IMR-90 (cell line): ENCODE measurements around the gene MMP20.

ENCODE experiments used
- BHLHE40 ChIP-seq: fragments of 150-350 bp; IDR thresholded peaks from 2 replicates; pipeline ENCODE4 v1.6.1; 2016; ENCODE audit warnings: mild to moderate bottlenecking, low read depth, low read length
- CEBPB ChIP-seq: IDR thresholded peaks from 2 replicates; pipeline ENCODE4 v1.6.1; 2012; ENCODE audit warnings: low read depth, low read length, improper control_type of control experiment
- CHD1 ChIP-seq: IDR thresholded peaks from 2 replicates; pipeline ENCODE4 v1.6.1; 2012; ENCODE audit warnings: low read depth, low read length, improper control_type of control experiment
- MAFK ChIP-seq: IDR thresholded peaks from 2 replicates; pipeline ENCODE4 v1.6.1; 2012; ENCODE audit warnings: low read depth, low read length, improper control_type of control experiment
- MAZ ChIP-seq: IDR thresholded peaks from 2 replicates; pipeline ENCODE4 v1.6.1; 2012; ENCODE audit warnings: low read depth, mild to moderate bottlenecking, low read length, improper control_type of control experiment, moderate library complexity, borderline replicate concordance
- MXI1 ChIP-seq: IDR thresholded peaks from 2 replicates; pipeline ENCODE4 v1.6.1; 2012; ENCODE audit warnings: low read depth, mild to moderate bottlenecking, low read length, moderate library complexity, borderline replicate concordance
- POLR2A ChIP-seq: IDR thresholded peaks from 2 replicates; pipeline ENCODE4 v1.6.1; 2012; ENCODE audit warnings: mild to moderate bottlenecking, low read depth, low read length
- RAD21 ChIP-seq: IDR thresholded peaks from 2 replicates; pipeline ENCODE4 v1.6.1; 2012; ENCODE audit warnings: low read length, improper control_type of control experiment
- RCOR1 ChIP-seq: IDR thresholded peaks from 2 replicates; pipeline ENCODE4 v1.6.1; 2012; ENCODE audit warnings: mild to moderate bottlenecking, low read length, improper control_type of control experiment; ENCODE audit not compliant: insufficient replicate concordance
- RFX5 ChIP-seq: IDR thresholded peaks from 2 replicates; pipeline ENCODE4 v1.8.0; 2012; ENCODE audit warnings: low read depth, mild to moderate bottlenecking, low read length, moderate library complexity
- SMC3 ChIP-seq: fragments of 150-350 bp; IDR thresholded peaks from 2 replicates; pipeline ENCODE4 v1.6.1; 2016; ENCODE audit warnings: low read depth, mild to moderate bottlenecking, antibody characterized with exemption, low read length, moderate library complexity
- TF ChIP-seq, protein P1 (sequence below): conservative IDR thresholded peaks from 2 replicates; pipeline ENCODE4 v1.5.1; 2012; ENCODE audit warnings: mild to moderate bottlenecking, low read depth, low read length, improper control_type of control experiment
- TF ChIP-seq, protein P2 (sequence below): fragments of 150-350 bp; IDR thresholded peaks from 2 replicates; pipeline ENCODE4 v1.6.1; 2017; ENCODE audit warnings: mild to moderate bottlenecking, antibody characterized with exemption, low read length, low read depth

DNA sequence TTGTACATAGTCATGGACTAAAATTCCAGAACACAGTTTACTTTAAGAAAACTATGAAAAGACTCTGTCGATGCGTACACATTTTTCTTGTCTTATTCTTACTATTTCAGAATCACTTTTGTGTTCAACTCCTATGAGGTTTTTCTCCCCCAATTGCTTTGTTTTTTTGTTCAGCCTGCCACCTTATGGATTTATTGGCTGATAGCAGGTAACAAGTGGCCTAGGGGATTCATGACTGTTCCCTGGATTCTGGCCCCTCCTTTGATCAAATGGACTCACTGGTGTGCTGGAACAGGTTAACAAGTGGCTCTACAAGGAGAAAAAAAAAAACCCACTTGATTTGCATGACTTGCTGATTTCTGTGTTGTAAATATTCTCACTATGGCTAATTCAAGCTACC, 10.6 kb downstream of the MMP20 start:
- TF ChIP-seq, protein P1, sequence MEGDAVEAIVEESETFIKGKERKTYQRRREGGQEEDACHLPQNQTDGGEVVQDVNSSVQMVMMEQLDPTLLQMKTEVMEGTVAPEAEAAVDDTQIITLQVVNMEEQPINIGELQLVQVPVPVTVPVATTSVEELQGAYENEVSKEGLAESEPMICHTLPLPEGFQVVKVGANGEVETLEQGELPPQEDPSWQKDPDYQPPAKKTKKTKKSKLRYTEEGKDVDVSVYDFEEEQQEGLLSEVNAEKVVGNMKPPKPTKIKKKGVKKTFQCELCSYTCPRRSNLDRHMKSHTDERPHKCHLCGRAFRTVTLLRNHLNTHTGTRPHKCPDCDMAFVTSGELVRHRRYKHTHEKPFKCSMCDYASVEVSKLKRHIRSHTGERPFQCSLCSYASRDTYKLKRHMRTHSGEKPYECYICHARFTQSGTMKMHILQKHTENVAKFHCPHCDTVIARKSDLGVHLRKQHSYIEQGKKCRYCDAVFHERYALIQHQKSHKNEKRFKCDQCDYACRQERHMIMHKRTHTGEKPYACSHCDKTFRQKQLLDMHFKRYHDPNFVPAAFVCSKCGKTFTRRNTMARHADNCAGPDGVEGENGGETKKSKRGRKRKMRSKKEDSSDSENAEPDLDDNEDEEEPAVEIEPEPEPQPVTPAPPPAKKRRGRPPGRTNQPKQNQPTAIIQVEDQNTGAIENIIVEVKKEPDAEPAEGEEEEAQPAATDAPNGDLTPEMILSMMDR: 0 out of 2 replicates have a peak, but pooled peaks have one; percentile 4
- TF ChIP-seq BHLHE40 (no peak), RAD21 (no peak), RFX5 (no peak), POLR2A (no peak), RCOR1 (no peak), SMC3 (no peak), MAFK (no peak), CHD1 (no peak), MAZ (no peak), MXI1 (no peak), CEBPB (no peak)
- TF ChIP-seq, protein P2, sequence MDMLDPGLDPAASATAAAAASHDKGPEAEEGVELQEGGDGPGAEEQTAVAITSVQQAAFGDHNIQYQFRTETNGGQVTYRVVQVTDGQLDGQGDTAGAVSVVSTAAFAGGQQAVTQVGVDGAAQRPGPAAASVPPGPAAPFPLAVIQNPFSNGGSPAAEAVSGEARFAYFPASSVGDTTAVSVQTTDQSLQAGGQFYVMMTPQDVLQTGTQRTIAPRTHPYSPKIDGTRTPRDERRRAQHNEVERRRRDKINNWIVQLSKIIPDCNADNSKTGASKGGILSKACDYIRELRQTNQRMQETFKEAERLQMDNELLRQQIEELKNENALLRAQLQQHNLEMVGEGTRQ: no peak
